Activated T-helper 2 cell treated with anti-CD3 and anti-CD28 coated beads, Interferon-gamma antibody, Interleukin-2, Interleukin-4, amounts not matched to agents 10 μg/mL and 5 μg/mL and 100 μg/mL, durations not matched to agents 14 hours and 24 hours and 36 hours (primary cell): Measurements from ENCODE around the gene DLGAP1. TPM values are rescaled to one million over a fixed set of nuclear protein-coding genes. Genes with fewer than 3 reads are reported as not detected.

Source experiments
- DNase-seq: peaks from one replicate; pipeline ENCODE4 v3.0.0; 2021; ENCODE audit warnings: low spot score
- H3K27ac Mint-ChIP-seq: one replicate; pipeline ENCODE4 v1.8.0; 2021; ENCODE audit warnings: mixed read lengths
- H3K27me3 Mint-ChIP-seq: one replicate; pipeline ENCODE4 v1.8.0; 2021; ENCODE audit warnings: low read depth, mixed read lengths
- H3K36me3 Mint-ChIP-seq: one replicate; pipeline ENCODE4 v1.8.0; 2021; ENCODE audit warnings: low read depth, mixed read lengths
- H3K4me1 Mint-ChIP-seq: one replicate; pipeline ENCODE4 v1.8.0; 2021; ENCODE audit warnings: low read depth, mixed read lengths
- H3K4me3 Mint-ChIP-seq: one replicate; pipeline ENCODE4 v1.8.0; 2021; ENCODE audit warnings: low read depth, mild to moderate bottlenecking, moderate library complexity, mixed read lengths
- H3K9me3 Mint-ChIP-seq: one replicate; pipeline ENCODE4 v1.8.0; 2021; ENCODE audit warnings: mixed read lengths
- intact Hi-C: fragments of 100-400 bp; cut with micrococcal nuclease; formaldehyde crosslinking; loops from one replicate; pipeline ENCODE4 v1.15.1; 2023
- total RNA-seq: library from RNA; stranded (reverse); gene quantifications from 2 replicates; pipeline ENCODE4 v1.2.3, GENCODE V29; 2022

DLGAP1 gene
- total RNA-seq, 1 donor from 2014 or later: not detected

DNA sequence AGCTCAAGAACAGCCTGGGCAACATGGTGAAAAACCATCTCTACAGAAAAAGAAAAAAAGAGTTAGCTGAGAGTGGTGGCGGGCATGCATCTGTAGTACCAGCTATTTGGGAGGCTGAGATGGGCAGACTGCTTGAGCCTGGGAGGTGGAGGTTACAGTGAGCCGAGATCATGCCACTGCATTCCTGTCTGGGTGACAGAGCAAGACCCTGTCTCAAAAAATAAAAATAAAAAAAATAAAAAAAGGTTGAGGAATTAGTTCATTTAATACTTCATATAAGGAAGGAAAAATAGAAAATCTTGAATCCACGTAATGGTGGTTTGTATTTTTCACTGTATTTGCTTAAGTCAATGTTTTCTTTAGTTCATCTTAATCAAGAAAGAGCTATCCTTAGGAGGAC, 763.4 kb downstream of the DLGAP1 start:
- Mint-ChIP-seq H3K27ac (no peak overlapping the region), H3K36me3 (no peaks in the 10 kb centered on the region), H3K4me1 (no peaks in the 10 kb centered on the region), H3K9me3 (no peaks in the 10 kb centered on the region), H3K4me3 (no peak overlapping the region), H3K27me3 (peaks cover 6% of the 10 kb centered on the region)
- intact Hi-C loops: no loop called here
- no peak for DNase-seq

- no peak for DNase-seq
- Mint-ChIP-seq H3K36me3 (no peaks in the 10 kb centered on the region), H3K9me3 (no peaks in the 10 kb centered on the region), H3K27ac (no peak overlapping the region), H3K27me3 (peaks cover 5% of the 10 kb centered on the region), H3K4me3 (no peak overlapping the region), H3K4me1 (no peaks in the 10 kb centered on the region)
- intact Hi-C loops: no loop called here
These were observed 764.4 kb downstream of the DLGAP1 start for GRCh38 chr18:3690764-3691066.

- Mint-ChIP-seq H3K27me3 (peaks cover 5% of the 10 kb centered on the region), H3K4me1 (no peaks in the 10 kb centered on the region), H3K4me3 (no peak overlapping the region), H3K9me3 (no peaks in the 10 kb centered on the region), H3K36me3 (no peaks in the 10 kb centered on the region), H3K27ac (no peak overlapping the region)
- no peak for DNase-seq
- intact Hi-C loops: no loop called here
These were observed 764.9 kb downstream of the DLGAP1 start for GRCh38 chr18:3689986-3690763.

DNA sequence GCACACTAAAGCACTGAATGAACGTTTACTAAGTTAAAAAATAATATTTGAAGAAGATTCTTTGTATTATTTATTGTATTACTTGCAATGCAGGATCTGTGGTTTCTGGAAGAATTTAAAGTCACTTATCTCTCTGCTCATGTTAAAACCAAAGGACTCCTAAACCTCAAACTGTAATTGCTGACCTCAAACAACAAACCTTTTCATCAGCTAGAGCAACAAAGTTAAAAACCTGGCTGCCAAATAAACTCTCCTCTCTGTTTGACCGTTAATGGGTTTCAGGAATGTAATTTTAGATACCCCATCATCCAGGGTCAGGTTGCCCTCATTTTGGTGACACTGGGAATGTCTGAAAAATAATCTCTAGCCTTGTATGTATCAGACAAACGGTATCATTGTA, 766.0 kb downstream of the DLGAP1 start:
- intact Hi-C loops: no loop called here
- Mint-ChIP-seq H3K4me3 (no peak overlapping the region), H3K27ac (no peak overlapping the region), H3K36me3 (no peaks in the 10 kb centered on the region), H3K9me3 (no peaks in the 10 kb centered on the region), H3K27me3 (peaks cover 5% of the 10 kb centered on the region), H3K4me1 (no peaks in the 10 kb centered on the region)
- DNase-seq: no peak

- Mint-ChIP-seq H3K27me3 (peaks cover 5% of the 10 kb centered on the region), H3K9me3 (no peaks in the 10 kb centered on the region), H3K4me3 (no peak overlapping the region), H3K4me1 (no peaks in the 10 kb centered on the region), H3K36me3 (no peaks in the 10 kb centered on the region), H3K27ac (no peak overlapping the region)
- no peak for DNase-seq
- intact Hi-C loops: no loop called here
These were observed 766.4 kb downstream of the DLGAP1 start for GRCh38 chr18:3688690-3689089.

GRCh38 chr18:3683483-3683882, 771.6 kb downstream of the DLGAP1 start:
- peaks cover 15% of the 10 kb centered on the region for H3K9me3 Mint-ChIP-seq
- H3K27ac Mint-ChIP-seq: no peak overlapping the region

DNA sequence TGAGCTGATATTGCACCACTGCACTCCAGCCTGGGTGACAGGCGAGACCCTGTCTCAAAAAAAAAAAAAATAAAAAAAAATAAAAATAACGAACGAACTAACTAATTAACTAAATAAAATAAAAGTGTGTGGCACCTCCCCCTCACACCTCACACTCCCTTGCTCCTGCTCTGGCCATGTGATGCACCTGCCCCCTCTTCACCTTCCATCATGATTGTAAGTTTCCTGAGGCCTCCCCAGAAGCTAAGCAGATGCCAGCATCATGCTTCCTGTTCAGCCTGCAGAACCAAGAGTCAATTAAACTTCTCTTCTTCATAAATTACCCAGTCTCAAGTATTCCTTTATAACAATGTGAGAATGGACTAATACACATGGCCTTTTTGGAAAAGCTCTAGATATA, 773.0 kb downstream of the DLGAP1 start:
- Mint-ChIP-seq H3K4me1 (no peaks in the 10 kb centered on the region), H3K9me3 (peaks cover 15% of the 10 kb centered on the region), H3K27ac (no peak overlapping the region), H3K27me3 (peaks cover 4% of the 10 kb centered on the region), H3K36me3 (no peaks in the 10 kb centered on the region), H3K4me3 (no peak overlapping the region)
- intact Hi-C loops: no loop called here
- no peak for DNase-seq

More at GRCh38 chr18:3683483-3683882, 771.6 kb downstream of the DLGAP1 start:
- Mint-ChIP-seq H3K36me3 (no peaks in the 10 kb centered on the region), H3K27me3 (no peaks in the 10 kb centered on the region), H3K4me1 (no peaks in the 10 kb centered on the region), H3K4me3 (no peak overlapping the region)
- DNase-seq: no peak
- intact Hi-C loops: no loop called here

GRCh38 chr18:3679241-3679640, 775.9 kb downstream of the DLGAP1 start:
- no peak overlapping the region for H3K4me3 Mint-ChIP-seq
- intact Hi-C loops: no loop called here
- no peaks in the 10 kb centered on the region for H3K4me1 Mint-ChIP-seq
- peaks cover 15% of the 10 kb centered on the region for H3K9me3 Mint-ChIP-seq
- no peak overlapping the region for H3K27ac Mint-ChIP-seq
- H3K36me3 Mint-ChIP-seq: no peaks in the 10 kb centered on the region
- no peak for DNase-seq
- H3K27me3 Mint-ChIP-seq: peaks cover 8% of the 10 kb centered on the region

- intact Hi-C loops: no loop called here
- Mint-ChIP-seq H3K27me3 (peaks cover 18% of the 10 kb centered on the region), H3K27ac (no peak overlapping the region), H3K9me3 (peaks cover 4% of the 10 kb centered on the region), H3K4me1 (no peaks in the 10 kb centered on the region), H3K36me3 (no peaks in the 10 kb centered on the region), H3K4me3 (no peak overlapping the region)
- no peak for DNase-seq
These were observed 779.1 kb downstream of the DLGAP1 start for GRCh38 chr18:3675994-3676393.

- intact Hi-C loops: no loop called here
- H3K36me3 Mint-ChIP-seq: no peaks in the 10 kb centered on the region
- peaks cover 19% of the 10 kb centered on the region for H3K27me3 Mint-ChIP-seq
- no peak overlapping the region for H3K27ac Mint-ChIP-seq
- H3K4me1 Mint-ChIP-seq: no peaks in the 10 kb centered on the region
- no peak overlapping the region for H3K4me3 Mint-ChIP-seq
- no peak for DNase-seq
- no peaks in the 10 kb centered on the region for H3K9me3 Mint-ChIP-seq
These were observed 779.7 kb downstream of the DLGAP1 start for GRCh38 chr18:3675446-3675845.

DNA sequence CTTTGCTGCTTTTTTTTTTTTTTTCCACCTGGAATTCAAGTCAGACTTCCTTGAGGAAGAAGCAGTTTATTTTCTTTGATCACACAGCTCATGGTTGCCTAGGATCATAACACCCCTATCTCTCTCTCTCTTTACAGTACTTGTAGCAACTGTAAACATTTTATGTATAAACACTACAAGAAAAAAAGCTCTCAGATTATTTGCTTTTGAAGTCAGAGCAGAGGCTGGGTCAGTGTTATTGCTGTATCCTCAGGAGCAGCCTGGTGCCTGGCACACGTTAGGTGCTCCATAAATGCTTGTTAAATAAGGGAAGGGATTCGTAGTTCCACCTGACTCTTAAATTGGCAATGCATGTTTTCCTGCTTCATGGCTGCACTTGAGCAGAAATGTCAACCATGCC, 783.9 kb downstream of the DLGAP1 start:
- intact Hi-C loops: no loop called here
- Mint-ChIP-seq H3K27me3 (peaks cover 18% of the 10 kb centered on the region), H3K9me3 (no peaks in the 10 kb centered on the region), H3K36me3 (no peaks in the 10 kb centered on the region), H3K4me3 (no peak overlapping the region), H3K4me1 (no peaks in the 10 kb centered on the region), H3K27ac (no peak overlapping the region)
- no peak for DNase-seq

DNA sequence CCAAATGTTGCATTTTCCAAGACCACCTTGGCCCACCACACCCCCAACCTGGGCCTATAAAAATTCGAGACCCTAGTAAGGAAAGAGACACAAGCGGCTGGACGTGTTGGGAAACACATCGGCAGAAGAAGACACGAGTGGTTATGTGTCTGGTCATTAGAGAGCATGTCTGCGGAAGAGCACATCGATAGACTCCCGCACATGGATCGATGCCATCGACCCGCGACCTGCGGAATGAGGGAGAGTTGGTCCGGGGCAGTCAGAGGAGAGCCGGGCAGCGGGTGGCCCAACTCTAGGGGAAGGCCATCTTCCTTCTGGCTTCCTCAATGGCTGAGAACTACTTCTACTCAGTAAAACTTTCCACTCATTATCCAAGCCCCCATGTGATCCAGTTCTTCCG, 785.7 kb downstream of the DLGAP1 start:
- peaks cover 12% of the 10 kb centered on the region for H3K4me1 Mint-ChIP-seq
- no peak overlapping the region for H3K27ac Mint-ChIP-seq
- peaks cover 18% of the 10 kb centered on the region for H3K27me3 Mint-ChIP-seq
- DNase-seq: no peak
- H3K36me3 Mint-ChIP-seq: peaks cover 3% of the 10 kb centered on the region
- peaks cover 2% of the 10 kb centered on the region for H3K9me3 Mint-ChIP-seq
- H3K4me3 Mint-ChIP-seq: no peak overlapping the region
- intact Hi-C loops: loop anchor here (5.0 kb wide), 1 partner anchor 372 kb away; no protein-coding TSS in a partner anchor

GRCh38 chr18:3667255-3668137, 787.6 kb downstream of the DLGAP1 start:
- intact Hi-C loops: loop anchor here (5.0 kb wide), 1 partner anchor 370 kb away; no protein-coding TSS in a partner anchor
- no peak overlapping the region for H3K4me3 Mint-ChIP-seq
- no peak for DNase-seq
- H3K4me1 Mint-ChIP-seq: peaks cover 14% of the 10 kb centered on the region
- peaks cover 11% of the 10 kb centered on the region for H3K9me3 Mint-ChIP-seq
- H3K36me3 Mint-ChIP-seq: peaks cover 9% of the 10 kb centered on the region
- H3K27me3 Mint-ChIP-seq: peaks cover 12% of the 10 kb centered on the region
- H3K27ac Mint-ChIP-seq: no peak overlapping the region
